Cardiac fibroblast (primary cell): ENCODE measurements around the gene NELFCD.

Source experiments
- DNase-seq, 2 donors: peaks; one replicate each; pipeline versions ENCODE4 v3.0.0 to v3.0.0-alpha.2; 2010; ENCODE audit warnings: low read depth in 2 of 2
- H3K4me3 ChIP-seq, 2 donors: replicated peaks in 1 of 2; 1 replicate in 1 of 2; 2 replicates in 1 of 2; pipeline ENCODE4 v1.5.1; 2011; ENCODE audit warnings: low read depth in 2 of 2, low read length in 2 of 2, mild to moderate bottlenecking in 2 of 2, moderate library complexity in 1 of 2
- TF ChIP-seq, protein P1 (sequence below): IDR thresholded peaks from one replicate; pipeline ENCODE4 v1.5.1; 2011; ENCODE audit warnings: low read depth, mild to moderate bottlenecking, low read length, inconsistent platforms

NELFCD gene

DNA sequence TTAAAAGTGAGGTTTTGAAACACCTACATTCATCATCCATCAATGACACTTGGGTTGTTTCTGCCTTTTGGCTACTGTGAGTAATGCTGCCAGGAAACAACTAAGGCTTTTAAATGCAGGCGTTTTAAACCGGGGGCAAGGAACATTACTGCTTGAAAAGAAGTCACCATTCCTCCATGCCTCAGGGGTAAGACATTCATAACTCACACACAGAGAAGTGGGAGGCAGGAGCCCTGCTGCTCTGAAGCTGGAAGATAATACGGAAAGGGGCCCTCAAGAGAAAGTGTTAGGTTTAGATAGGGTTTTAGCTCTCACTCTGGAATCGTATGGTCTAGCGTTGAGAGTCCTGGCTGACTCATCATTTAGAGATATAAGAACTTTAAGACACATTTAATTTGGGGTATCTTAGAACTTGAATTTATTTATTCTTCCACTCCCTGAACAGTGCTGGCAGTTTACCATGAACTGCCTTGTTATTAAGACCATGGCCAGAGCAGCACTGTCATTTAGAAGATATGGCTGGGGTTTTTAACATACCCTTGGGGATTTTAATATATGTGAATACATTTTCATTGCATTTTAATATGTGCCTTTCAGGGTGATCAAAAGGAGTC, 40.0 kb downstream of the NELFCD start:
- H3K4me3 ChIP-seq = no peak overlapping the region
- DNase-seq = peak; percentile 43 to 50
- TF ChIP-seq, protein P1, sequence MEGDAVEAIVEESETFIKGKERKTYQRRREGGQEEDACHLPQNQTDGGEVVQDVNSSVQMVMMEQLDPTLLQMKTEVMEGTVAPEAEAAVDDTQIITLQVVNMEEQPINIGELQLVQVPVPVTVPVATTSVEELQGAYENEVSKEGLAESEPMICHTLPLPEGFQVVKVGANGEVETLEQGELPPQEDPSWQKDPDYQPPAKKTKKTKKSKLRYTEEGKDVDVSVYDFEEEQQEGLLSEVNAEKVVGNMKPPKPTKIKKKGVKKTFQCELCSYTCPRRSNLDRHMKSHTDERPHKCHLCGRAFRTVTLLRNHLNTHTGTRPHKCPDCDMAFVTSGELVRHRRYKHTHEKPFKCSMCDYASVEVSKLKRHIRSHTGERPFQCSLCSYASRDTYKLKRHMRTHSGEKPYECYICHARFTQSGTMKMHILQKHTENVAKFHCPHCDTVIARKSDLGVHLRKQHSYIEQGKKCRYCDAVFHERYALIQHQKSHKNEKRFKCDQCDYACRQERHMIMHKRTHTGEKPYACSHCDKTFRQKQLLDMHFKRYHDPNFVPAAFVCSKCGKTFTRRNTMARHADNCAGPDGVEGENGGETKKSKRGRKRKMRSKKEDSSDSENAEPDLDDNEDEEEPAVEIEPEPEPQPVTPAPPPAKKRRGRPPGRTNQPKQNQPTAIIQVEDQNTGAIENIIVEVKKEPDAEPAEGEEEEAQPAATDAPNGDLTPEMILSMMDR = no peak

DNA sequence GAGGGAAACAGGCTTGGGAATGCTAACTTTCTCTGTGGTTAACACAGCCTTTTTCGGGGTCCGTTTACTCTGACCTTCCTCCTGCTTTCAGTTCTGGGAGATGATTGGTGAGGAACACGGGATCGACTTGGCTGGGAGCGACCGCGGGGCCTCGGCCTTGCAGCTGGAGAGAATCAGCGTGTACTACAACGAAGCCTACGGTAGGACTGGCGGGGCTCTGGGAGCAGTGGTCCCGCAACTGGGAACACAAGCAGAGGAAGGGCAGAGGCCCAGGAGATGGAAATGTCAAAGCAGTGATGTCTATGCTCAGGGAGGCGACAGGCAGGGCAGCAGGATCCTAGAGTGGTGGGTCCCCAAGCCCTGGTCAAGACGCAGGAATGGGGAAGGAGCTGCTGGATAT, 41.7 kb downstream of the NELFCD start:
- no peak overlapping the region for H3K4me3 ChIP-seq
- no peak for DNase-seq
- TF ChIP-seq, protein P1 = no peak

GRCh38 chr20:59023616-59024015, 42.6 kb downstream of the NELFCD start:
- no peak overlapping the region for H3K4me3 ChIP-seq
- TF ChIP-seq, protein P1 = no peak
- no peak for DNase-seq

DNA sequence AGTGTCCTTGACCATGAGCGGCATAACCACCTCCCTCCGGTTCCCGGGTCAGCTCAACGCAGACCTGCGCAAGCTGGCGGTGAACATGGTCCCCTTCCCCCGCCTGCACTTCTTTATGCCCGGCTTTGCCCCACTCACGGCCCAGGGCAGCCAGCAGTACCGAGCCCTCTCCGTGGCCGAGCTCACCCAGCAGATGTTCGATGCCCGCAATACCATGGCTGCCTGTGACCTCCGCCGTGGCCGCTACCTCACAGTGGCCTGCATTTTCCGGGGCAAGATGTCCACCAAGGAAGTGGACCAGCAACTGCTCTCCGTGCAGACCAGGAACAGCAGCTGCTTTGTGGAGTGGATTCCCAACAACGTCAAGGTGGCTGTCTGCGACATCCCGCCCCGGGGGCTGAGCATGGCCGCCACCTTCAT, 43.1 kb downstream of the NELFCD start:
- no peak overlapping the region for H3K4me3 ChIP-seq
- TF ChIP-seq, protein P1 = no peak
- DNase-seq = no peak

- TF ChIP-seq, protein P1 = no peak
- no peak overlapping the region for H3K4me3 ChIP-seq
Measured at GRCh38 chr20:59025086-59025485, 44.0 kb downstream of the NELFCD start.

GRCh38 chr20:59025511-59025910, 44.5 kb downstream of the NELFCD start:
- DNase-seq = no peak
- H3K4me3 ChIP-seq = no peak overlapping the region
- TF ChIP-seq, protein P1 = no peak

More at GRCh38 chr20:59025086-59025485, 44.0 kb downstream of the NELFCD start:
- no peak for DNase-seq
